Left hindlimb (tissue), 1 donor: ENCODE results near the gene CDKN1A.

Experiments
- DNase-seq: peaks from one replicate; pipeline ENCODE4 v3.0.0-alpha.2; 2018

Gene CDKN1A

GRCh38 chr6:36656441-36656840 is 22.1 kb upstream of the CDKN1A start:
- DNase-seq: no peak

GRCh38 chr6:36657271-36657670 is 21.2 kb upstream of the CDKN1A start:
- no peak for DNase-seq

- DNase-seq: no peak
These were observed 20.5 kb upstream of the CDKN1A start for GRCh38 chr6:36657942-36658544.

DNA sequence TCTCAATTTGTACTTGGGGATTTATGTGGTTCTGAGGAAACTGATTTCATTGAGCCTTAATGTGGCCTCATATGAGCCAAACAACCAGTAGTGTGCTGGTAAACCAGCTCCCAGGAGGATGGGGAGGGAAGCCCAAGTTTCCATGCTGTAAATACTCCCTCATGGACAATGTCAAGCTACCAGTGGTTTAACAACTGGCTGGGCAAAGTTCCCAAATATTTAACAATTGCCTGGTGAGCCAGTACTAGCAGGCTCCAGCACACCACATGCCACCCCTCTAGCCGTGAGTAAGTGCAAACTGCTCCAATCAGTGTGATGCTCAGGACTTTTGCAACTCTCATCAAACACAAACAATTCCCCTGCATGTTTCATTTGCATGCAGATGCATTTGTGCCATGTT is 19.2 kb upstream of the CDKN1A start:
- no peak for DNase-seq

DNA sequence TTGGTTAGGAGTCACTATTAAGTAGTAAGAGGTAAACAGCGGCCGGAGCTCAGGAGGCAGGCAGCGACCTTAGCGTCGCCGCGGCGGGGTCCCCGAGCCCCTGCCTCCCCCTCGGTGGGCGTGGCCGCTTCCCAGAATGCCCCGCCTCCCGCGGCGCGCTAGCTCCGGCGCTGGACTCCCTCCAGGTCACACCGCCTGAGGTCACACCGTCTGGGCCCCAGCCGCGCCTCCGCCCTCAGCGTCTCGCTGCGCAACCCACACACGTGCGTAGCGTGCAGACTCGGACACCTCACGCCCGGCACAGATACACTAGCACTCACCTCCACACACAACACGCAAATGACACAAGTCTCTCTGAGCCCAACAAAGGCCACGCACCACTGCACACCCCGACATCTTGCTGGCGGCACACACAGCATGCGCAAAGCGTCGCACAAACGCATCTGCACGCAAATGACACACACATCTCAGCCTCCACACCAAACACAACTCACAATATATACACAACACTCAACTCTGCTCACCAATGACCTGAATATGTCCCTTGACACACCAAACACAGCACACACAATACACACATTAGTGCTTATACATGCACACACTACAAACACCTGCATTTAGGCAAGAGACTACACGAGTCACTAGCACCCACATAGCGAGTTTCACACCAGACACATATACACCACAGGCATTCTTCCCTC is 17.6 kb upstream of the CDKN1A start:
- DNase-seq: no peak

GRCh38 chr6:36662380-36662779 is 16.1 kb upstream of the CDKN1A start:
- no peak for DNase-seq

DNA sequence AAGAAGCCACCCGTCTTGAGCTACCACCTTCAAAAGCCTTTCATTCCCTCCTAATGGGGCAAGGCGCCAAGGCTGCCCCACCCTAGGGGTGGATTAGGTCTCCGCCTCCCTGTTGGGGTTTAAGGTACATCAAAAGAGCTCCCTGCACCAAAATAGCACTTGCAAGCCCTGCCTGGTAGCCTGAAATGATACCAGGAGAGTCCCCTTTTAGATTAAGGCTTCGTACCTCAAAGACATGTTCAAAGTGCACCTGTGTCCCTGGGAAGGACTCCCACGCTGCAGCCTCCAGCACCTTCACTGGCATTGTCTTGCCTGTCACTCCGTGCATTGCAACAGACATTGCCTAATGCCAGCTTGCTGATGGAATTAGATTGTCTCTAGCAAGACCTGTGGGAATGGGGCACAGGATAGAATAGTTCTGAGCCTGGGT is 15.7 kb upstream of the CDKN1A start:
- no peak for DNase-seq

GRCh38 chr6:36663504-36664446 is 14.7 kb upstream of the CDKN1A start:
- no peak for DNase-seq

DNA sequence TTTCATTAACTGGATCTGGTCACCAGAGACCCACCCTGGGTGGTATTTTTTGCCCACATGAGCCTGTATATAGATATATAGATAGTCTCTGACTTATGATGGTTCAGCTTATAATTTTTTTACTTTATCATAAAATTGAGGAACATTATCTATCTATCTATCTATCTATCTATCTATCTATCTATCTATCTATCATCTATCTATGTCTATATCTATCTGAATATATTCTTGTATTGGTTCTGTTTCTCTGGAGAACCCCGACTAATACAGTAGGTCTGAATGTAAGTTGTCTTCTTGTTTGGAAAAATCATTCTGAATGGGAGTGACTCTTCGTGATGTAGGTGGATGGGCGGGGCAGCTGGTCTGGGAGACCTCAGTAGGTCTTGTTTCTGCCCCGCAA is 13.3 kb upstream of the CDKN1A start:
- DNase-seq: no peak

GRCh38 chr6:36666287-36666686 is 12.2 kb upstream of the CDKN1A start:
- no peak for DNase-seq

- peak; percentile 56 for DNase-seq
These were observed 11.5 kb upstream of the CDKN1A start for GRCh38 chr6:36666826-36667591.

DNA sequence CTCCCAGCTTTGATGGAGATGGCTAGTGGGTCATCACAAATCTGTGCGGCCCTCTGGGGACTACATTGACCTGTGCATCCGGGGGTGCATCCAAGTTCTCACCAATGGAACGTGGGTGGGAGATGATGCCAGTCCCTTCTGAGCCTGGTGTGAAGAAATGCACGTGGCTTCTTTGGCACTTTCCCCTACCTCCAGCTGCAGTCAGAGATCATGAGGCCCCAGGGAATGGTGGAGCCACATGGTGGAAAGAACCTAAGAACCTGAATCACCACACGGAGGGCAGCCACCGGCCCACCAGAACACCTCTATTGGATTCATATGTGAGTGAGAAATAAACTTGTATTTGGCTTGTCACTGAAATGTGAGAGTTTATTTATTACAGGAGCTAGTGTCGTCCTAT is 9.9 kb upstream of the CDKN1A start:
- no peak for DNase-seq

DNA sequence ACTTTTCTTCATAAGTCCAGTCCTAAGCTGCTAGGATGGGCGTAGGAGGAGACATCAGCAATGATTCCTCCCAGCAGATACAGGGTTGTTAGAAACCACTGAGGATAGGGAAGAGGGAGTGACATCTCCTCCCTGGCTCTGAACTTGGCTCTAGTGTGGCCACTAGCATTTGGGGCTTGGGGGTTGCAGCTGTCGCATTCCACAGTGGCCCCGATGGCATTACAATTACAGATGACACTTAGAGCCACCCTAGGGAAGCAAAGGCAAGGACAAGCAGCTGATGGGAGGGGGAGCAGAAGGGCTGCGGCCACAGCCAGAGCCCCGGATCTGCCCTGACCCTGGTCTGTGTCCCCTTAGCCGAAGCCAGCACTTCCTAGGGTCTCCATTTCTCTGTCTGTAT is 9.5 kb upstream of the CDKN1A start:
- no peak for DNase-seq

GRCh38 chr6:36670271-36670670 is 8.2 kb upstream of the CDKN1A start:
- no peak for DNase-seq

- no peak for DNase-seq
These were observed 6.7 kb upstream of the CDKN1A start for GRCh38 chr6:36671687-36672375.

DNA sequence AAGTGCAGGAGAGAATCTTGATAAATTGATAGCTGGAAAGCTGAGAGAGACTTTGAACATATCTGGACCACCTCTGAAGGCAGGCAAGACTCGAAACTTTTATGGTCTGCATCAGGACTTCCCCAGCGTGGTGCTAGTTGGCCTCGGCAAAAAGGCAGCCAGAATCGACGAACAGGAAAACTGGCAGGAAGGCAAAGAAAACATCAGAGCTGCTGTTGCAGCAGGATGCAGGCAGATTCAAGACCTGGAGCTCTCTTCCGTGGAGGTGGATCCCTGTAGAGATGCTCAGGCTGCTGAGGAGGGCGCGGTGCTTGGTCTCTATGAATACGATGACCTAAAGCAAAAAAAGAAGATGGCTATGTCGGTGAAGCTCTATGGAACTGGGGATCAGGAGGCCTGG is 4.6 kb upstream of the CDKN1A start:
- DNase-seq: no peak

DNA sequence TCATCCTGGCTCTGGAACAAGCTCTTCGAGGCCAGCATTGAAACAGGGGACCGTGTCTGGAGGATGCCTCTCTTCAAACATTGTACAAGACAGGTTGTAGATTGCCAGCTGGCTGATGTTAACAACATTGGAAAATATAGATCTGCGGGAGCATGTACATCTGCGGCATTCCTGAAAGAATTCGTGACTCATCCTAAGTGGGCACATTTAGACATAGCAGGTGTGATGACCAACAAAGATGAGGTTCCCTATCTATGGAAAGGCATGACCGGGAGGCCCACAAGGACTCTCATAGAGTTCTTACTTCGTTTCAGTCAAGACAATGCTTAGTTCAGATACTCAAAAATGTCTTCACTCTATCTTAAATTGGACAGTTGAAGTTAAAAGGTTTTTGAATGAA is 3.6 kb upstream of the CDKN1A start:
- no peak for DNase-seq

DNA sequence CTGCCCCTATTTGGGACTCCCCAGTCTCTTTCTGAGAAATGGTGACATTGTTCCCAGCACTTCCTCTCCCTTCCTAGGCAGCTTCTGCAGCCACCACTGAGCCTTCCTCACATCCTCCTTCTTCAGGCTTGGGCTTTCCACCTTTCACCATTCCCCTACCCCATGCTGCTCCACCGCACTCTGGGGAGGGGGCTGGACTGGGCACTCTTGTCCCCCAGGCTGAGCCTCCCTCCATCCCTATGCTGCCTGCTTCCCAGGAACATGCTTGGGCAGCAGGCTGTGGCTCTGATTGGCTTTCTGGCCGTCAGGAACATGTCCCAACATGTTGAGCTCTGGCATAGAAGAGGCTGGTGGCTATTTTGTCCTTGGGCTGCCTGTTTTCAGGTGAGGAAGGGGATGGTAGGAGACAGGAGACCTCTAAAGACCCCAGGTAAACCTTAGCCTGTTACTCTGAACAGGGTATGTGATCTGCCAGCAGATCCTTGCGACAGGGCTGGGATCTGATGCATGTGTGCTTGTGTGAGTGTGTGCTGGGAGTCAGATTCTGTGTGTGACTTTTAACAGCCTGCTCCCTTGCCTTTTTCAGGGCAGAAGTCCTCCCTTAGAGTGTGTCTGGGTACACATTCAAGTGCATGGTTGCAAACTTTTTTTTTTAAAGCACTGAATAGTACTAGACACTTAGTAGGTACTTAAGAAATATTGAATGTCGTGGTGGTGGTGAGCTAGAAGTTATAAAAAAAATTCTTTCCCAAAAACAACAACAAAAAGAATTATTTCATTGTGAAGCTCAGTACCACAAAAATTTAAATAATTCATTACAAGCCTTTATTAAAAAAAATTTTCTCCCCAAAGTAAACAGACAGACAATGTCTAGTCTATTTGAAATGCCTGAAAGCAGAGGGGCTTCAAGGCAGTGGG is 2.1 kb upstream of the CDKN1A start:
- no peak for DNase-seq

DNA sequence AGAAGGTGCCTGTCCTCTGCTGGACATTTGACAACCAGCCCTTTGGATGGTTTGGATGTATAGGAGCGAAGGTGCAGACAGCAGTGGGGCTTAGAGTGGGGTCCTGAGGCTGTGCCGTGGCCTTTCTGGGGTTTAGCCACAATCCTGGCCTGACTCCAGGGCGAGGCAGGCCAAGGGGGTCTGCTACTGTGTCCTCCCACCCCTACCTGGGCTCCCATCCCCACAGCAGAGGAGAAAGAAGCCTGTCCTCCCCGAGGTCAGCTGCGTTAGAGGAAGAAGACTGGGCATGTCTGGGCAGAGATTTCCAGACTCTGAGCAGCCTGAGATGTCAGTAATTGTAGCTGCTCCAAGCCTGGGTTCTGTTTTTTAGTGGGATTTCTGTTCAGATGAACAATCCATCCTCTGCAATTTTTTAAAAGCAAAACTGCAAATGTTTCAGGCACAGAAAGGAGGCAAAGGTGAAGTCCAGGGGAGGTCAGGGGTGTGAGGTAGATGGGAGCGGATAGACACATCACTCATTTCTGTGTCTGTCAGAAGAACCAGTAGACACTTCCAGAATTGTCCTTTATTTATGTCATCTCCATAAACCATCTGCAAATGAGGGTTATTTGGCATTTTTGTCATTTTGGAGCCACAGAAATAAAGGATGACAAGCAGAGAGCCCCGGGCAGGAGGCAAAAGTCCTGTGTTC is 1.3 kb upstream of the CDKN1A start:
- no peak for DNase-seq

DNA sequence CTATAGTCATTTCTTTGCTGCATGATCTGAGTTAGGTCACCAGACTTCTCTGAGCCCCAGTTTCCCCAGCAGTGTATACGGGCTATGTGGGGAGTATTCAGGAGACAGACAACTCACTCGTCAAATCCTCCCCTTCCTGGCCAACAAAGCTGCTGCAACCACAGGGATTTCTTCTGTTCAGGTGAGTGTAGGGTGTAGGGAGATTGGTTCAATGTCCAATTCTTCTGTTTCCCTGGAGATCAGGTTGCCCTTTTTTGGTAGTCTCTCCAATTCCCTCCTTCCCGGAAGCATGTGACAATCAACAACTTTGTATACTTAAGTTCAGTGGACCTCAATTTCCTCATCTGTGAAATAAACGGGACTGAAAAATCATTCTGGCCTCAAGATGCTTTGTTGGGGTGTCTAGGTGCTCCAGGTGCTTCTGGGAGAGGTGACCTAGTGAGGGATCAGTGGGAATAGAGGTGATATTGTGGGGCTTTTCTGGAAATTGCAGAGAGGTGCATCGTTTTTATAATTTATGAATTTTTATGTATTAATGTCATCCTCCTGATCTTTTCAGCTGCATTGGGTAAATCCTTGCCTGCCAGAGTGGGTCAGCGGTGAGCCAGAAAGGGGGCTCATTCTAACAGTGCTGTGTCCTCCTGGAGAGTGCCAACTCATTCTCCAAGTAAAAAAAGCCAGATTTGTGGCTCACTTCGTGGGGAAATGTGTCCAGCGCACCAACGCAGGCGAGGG is 594 bp upstream of the CDKN1A start:
- no peak for DNase-seq
